NCI-H187 treated with DMSO at 0.1 percent for 48 hours (cell line): ENCODE results near the gene CYP3A5.
"Not testable (repeated sequence)": the region's sequence is repeated elsewhere in the genome, so short reads cannot be mapped to it uniquely, and the experiment has no call there.

Source experiments
- DNase-seq: peaks from one replicate; lab custom pipeline; 2025; lab: John Stamatoyannopoulos, UW

CYP3A5 gene

GRCh38 chr7:99685871-99686608 lies 6.2 kb upstream of the CYP3A5 start:
- DNase-seq, result not testable (repeated sequence)

GRCh38 chr7:99685129-99685758 lies 5.4 kb upstream of the CYP3A5 start:
- DNase-seq, result no peak

- no peak for DNase-seq
These were observed 780 bp downstream of the CYP3A5 start for GRCh38 chr7:99679032-99679399.

- DNase-seq, result no peak
These were observed 2.1 kb downstream of the CYP3A5 start for GRCh38 chr7:99677648-99678045.

- DNase-seq, result no peak
These were observed 2.7 kb downstream of the CYP3A5 start for GRCh38 chr7:99677013-99677647.

- DNase-seq, result no peak
These were observed 4.6 kb downstream of the CYP3A5 start for GRCh38 chr7:99674995-99675742.

GRCh38 chr7:99672573-99672972 lies 7.2 kb downstream of the CYP3A5 start:
- no peak for DNase-seq

GRCh38 chr7:99669782-99670181 lies 10.0 kb downstream of the CYP3A5 start:
- DNase-seq, result no peak

GRCh38 chr7:99668541-99668940 lies 11.3 kb downstream of the CYP3A5 start:
- no peak for DNase-seq

GRCh38 chr7:99667179-99667578 lies 12.6 kb downstream of the CYP3A5 start:
- no peak for DNase-seq

- DNase-seq, result no peak
These were observed 13.8 kb downstream of the CYP3A5 start for GRCh38 chr7:99666013-99666395.

- DNase-seq, result no peak
These were observed 14.3 kb downstream of the CYP3A5 start for GRCh38 chr7:99665312-99666012.

- not testable (repeated sequence) for DNase-seq
These were observed 21.9 kb downstream of the CYP3A5 start for GRCh38 chr7:99657879-99658278.

GRCh38 chr7:99654626-99655025 lies 25.2 kb downstream of the CYP3A5 start:
- not testable (repeated sequence) for DNase-seq

- no peak for DNase-seq
These were observed 26.0 kb downstream of the CYP3A5 start for GRCh38 chr7:99653754-99654153.

- DNase-seq, result not testable (repeated sequence)
These were observed 26.5 kb downstream of the CYP3A5 start for GRCh38 chr7:99653269-99653668.

GRCh38 chr7:99652671-99653070 lies 27.1 kb downstream of the CYP3A5 start:
- DNase-seq, result no peak

- no peak for DNase-seq
These were observed 28.5 kb downstream of the CYP3A5 start for GRCh38 chr7:99651290-99651689.

GRCh38 chr7:99648843-99649242 lies 31.0 kb downstream of the CYP3A5 start:
- no peak for DNase-seq

GRCh38 chr7:99645590-99645989 lies 34.2 kb downstream of the CYP3A5 start:
- DNase-seq, result no peak

- DNase-seq, result no peak
These were observed 35.4 kb downstream of the CYP3A5 start for GRCh38 chr7:99644431-99644830.

GRCh38 chr7:99643464-99643863 lies 36.3 kb downstream of the CYP3A5 start:
- no peak for DNase-seq
